Activated naive CD8-positive, alpha-beta T cell treated with anti-CD3 and anti-CD28 coated beads, Interleukin-2, amount 50 U/mL, for 16 hours (primary cell): ENCODE measurements around the gene SLIT3.
"Not testable (repeated sequence)": the region's sequence is repeated elsewhere in the genome, so short reads cannot be mapped to it uniquely, and the experiment has no call there.

Experiments used
- DNase-seq: peaks from one replicate; pipeline ENCODE4 v3.0.0-alpha.2; 2020; ENCODE audit warnings: low read depth, low spot score

SLIT3 gene

GRCh38 chr5:168746126-168746892 is 554.6 kb downstream of the SLIT3 start:
- not testable (repeated sequence) for DNase-seq

- DNase-seq = no peak
Observed at GRCh38 chr5:168743617-168744016, 557.3 kb downstream of the SLIT3 start.

GRCh38 chr5:168742311-168742710 is 558.6 kb downstream of the SLIT3 start:
- DNase-seq = not testable (repeated sequence)

- no peak for DNase-seq
Observed at GRCh38 chr5:168740811-168741213, 560.1 kb downstream of the SLIT3 start.

GRCh38 chr5:168740092-168740800 is 560.7 kb downstream of the SLIT3 start:
- DNase-seq = no peak

- no peak for DNase-seq
Observed at GRCh38 chr5:168737066-168737465, 563.9 kb downstream of the SLIT3 start.

GRCh38 chr5:168736281-168736831 is 564.6 kb downstream of the SLIT3 start:
- no peak for DNase-seq

- no peak for DNase-seq
Observed at GRCh38 chr5:168734620-168735300, 566.2 kb downstream of the SLIT3 start.

GRCh38 chr5:168734119-168734518 is 566.8 kb downstream of the SLIT3 start:
- no peak for DNase-seq

GRCh38 chr5:168728546-168729211 is 572.3 kb downstream of the SLIT3 start:
- no peak for DNase-seq

GRCh38 chr5:168727547-168727946 is 573.4 kb downstream of the SLIT3 start:
- DNase-seq = no peak

GRCh38 chr5:168726342-168726741 is 574.6 kb downstream of the SLIT3 start:
- DNase-seq = no peak

- no peak for DNase-seq
Observed at GRCh38 chr5:168724227-168724626, 576.7 kb downstream of the SLIT3 start.

- no peak for DNase-seq
Observed at GRCh38 chr5:168723037-168723436, 577.9 kb downstream of the SLIT3 start.

- DNase-seq = no peak
Observed at GRCh38 chr5:168721966-168722365, 579.0 kb downstream of the SLIT3 start.

- no peak for DNase-seq
Observed at GRCh38 chr5:168721002-168721753, 579.8 kb downstream of the SLIT3 start.

- no peak for DNase-seq
Observed at GRCh38 chr5:168720575-168720974, 580.4 kb downstream of the SLIT3 start.

GRCh38 chr5:168714046-168714445 is 586.9 kb downstream of the SLIT3 start:
- DNase-seq = no peak

- DNase-seq = no peak
Observed at GRCh38 chr5:168713051-168713450, 587.9 kb downstream of the SLIT3 start.

GRCh38 chr5:168712280-168712924 is 588.5 kb downstream of the SLIT3 start:
- DNase-seq = no peak
